ENCODE results near the gene PDXDC1.

Gene PDXDC1

GRCh38 chr16:15032547-15033308, 57.9 kb downstream of the PDXDC1 start:
- DNase-seq (ENCODE audit: low spot score) = no peak
- TF ChIP-seq, protein P1, sequence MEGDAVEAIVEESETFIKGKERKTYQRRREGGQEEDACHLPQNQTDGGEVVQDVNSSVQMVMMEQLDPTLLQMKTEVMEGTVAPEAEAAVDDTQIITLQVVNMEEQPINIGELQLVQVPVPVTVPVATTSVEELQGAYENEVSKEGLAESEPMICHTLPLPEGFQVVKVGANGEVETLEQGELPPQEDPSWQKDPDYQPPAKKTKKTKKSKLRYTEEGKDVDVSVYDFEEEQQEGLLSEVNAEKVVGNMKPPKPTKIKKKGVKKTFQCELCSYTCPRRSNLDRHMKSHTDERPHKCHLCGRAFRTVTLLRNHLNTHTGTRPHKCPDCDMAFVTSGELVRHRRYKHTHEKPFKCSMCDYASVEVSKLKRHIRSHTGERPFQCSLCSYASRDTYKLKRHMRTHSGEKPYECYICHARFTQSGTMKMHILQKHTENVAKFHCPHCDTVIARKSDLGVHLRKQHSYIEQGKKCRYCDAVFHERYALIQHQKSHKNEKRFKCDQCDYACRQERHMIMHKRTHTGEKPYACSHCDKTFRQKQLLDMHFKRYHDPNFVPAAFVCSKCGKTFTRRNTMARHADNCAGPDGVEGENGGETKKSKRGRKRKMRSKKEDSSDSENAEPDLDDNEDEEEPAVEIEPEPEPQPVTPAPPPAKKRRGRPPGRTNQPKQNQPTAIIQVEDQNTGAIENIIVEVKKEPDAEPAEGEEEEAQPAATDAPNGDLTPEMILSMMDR (IDR thresholded peaks at IDR 0.05; ENCODE audit: extremely low read depth, missing control alignments) = no peak

- DNase-seq (ENCODE audit: low spot score) = no peak
- TF ChIP-seq, protein P1 (IDR thresholded peaks at IDR 0.05; ENCODE audit: extremely low read depth, missing control alignments) = no peak
Observed at GRCh38 chr16:15033309-15033707, 58.5 kb downstream of the PDXDC1 start.

DNA sequence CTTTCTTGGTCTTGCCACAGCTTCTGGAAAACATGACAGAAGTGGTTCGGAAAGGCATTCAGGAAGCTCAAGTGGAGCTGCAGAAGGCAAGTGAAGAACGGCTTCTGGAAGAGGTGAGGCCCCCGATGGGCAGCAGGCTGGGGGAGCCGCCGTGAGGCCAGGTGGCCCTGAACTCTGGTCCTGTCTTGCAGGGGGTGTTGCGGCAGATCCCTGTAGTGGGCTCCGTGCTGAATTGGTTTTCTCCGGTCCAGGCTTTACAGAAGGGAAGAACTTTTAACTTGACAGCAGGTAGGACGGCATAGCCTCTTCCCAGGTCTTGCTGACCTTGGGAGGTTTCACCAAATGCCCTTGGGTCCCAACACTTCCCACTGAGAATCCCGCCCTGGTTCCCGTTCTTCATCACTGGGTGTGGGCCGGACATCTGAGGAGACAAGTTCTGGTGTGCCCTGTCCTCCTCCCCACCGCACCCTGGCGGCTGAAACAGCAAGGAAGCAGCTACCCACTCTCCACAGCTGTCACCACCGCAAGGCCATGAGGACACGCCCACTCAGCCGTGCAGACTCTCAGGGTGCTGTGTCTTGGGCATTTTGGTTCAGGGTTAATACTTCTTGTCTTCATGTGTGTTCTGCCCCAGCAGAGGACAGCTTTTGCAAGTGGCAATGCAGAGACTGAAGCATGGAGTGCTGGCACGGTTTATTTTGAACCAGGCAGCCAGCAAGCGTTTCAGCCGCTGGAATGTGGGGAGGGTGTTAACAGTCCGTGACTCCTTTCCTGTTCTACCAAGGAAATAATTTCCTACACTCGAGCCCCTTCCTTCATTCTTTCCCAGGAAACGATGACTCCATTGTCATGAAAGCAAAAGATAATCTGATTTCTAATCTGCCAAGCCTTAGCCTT, 59.7 kb downstream of the PDXDC1 start:
- no peak for DNase-seq (ENCODE audit: low spot score)
- TF ChIP-seq, protein P1 (IDR thresholded peaks at IDR 0.05; ENCODE audit: extremely low read depth, missing control alignments) = no peak

- DNase-seq (ENCODE audit: low spot score) = no peak
- TF ChIP-seq, protein P1 (IDR thresholded peaks at IDR 0.05; ENCODE audit: extremely low read depth, missing control alignments) = no peak
Observed at GRCh38 chr16:15035163-15035729, 60.4 kb downstream of the PDXDC1 start.

- TF ChIP-seq, protein P1 (IDR thresholded peaks at IDR 0.05; ENCODE audit: extremely low read depth, missing control alignments) = no peak
- no peak for DNase-seq (ENCODE audit: low spot score)
Observed at GRCh38 chr16:15037003-15037402, 62.2 kb downstream of the PDXDC1 start.

GRCh38 chr16:15037745-15038144, 62.9 kb downstream of the PDXDC1 start:
- DNase-seq (ENCODE audit: low spot score) = no peak
- TF ChIP-seq, protein P1 (IDR thresholded peaks at IDR 0.05; ENCODE audit: extremely low read depth, missing control alignments) = no peak

DNA sequence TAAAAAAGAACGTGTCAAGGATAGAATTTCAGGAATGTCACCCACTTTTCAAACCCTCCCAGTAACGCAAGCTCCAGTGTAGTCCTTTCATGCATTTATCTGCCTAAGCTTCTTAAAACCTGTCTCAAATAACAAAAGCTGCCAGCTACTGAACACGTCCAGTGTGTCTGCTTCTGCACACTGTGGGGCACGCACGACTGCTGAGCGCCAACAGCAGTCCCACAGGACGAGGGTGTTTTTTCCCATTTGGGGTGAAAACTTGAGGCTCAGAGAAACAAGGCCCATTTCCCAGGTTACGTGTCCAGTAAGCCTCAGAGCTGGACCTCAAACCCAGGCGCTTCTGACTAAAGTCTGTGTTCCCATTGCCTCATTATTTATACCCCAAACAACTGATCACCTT, 63.9 kb downstream of the PDXDC1 start:
- TF ChIP-seq, protein P1 (IDR thresholded peaks at IDR 0.05; ENCODE audit: extremely low read depth, missing control alignments) = no peak
- no peak for DNase-seq (ENCODE audit: low spot score)
